Measurements from ENCODE around the gene ASIC2. TPM values are rescaled to one million over a fixed set of nuclear protein-coding genes. Genes with fewer than 3 reads are reported as not detected.

The ASIC2 gene
- total RNA-seq, 1 donor from 2014 or later = not detected

- H3K9me3 ChIP-seq = no peaks in the 10 kb centered on the region
- H3K4me3 ChIP-seq = no peak overlapping the region
- no peaks in the 10 kb centered on the region for H3K36me3 ChIP-seq
- TF ChIP-seq POLR2A (IDR thresholded peaks at IDR 0.05) (no peak), POLR2AphosphoS5 (IDR thresholded peaks at IDR 0.05; ENCODE audit: insufficient read depth in 1 of 2, low read depth in 1 of 2) (no peak), CTCF (IDR thresholded peaks at IDR 0.05) (no peak)
- H3K27me3 ChIP-seq = no peaks in the 10 kb centered on the region
- DNase-seq (ENCODE audit: extremely low spot score in 2 of 2) = no peak
- H3K4me1 ChIP-seq = no peaks in the 10 kb centered on the region
- H3K27ac ChIP-seq = no peak overlapping the region
- intact Hi-C loops (cut with DNase I) = no loop called here
Measured at GRCh38 chr17:33121272-33121671, 171.8 kb downstream of the ASIC2 start.

- DNase-seq (ENCODE audit: extremely low spot score in 2 of 2) = no peak
- TF ChIP-seq CTCF (IDR thresholded peaks at IDR 0.05) (no peak), POLR2A (IDR thresholded peaks at IDR 0.05) (no peak), POLR2AphosphoS5 (IDR thresholded peaks at IDR 0.05; ENCODE audit: insufficient read depth in 1 of 2, low read depth in 1 of 2) (no peak)
- H3K27ac ChIP-seq = no peak overlapping the region
- no peak overlapping the region for H3K4me3 ChIP-seq
- intact Hi-C loops (cut with DNase I) = no loop called here
- H3K9me3 ChIP-seq = no peaks in the 10 kb centered on the region
- no peaks in the 10 kb centered on the region for H3K27me3 ChIP-seq
- H3K36me3 ChIP-seq = no peaks in the 10 kb centered on the region
- H3K4me1 ChIP-seq = no peaks in the 10 kb centered on the region
Measured at GRCh38 chr17:33120103-33120502, 173.0 kb downstream of the ASIC2 start.

- intact Hi-C loops (cut with DNase I) = no loop called here
- no peaks in the 10 kb centered on the region for H3K36me3 ChIP-seq
- no peak overlapping the region for H3K27ac ChIP-seq
- no peaks in the 10 kb centered on the region for H3K4me1 ChIP-seq
- TF ChIP-seq POLR2AphosphoS5 (IDR thresholded peaks at IDR 0.05; ENCODE audit: insufficient read depth in 1 of 2, low read depth in 1 of 2) (no peak), POLR2A (IDR thresholded peaks at IDR 0.05) (no peak), CTCF (IDR thresholded peaks at IDR 0.05) (no peak)
- H3K4me3 ChIP-seq = no peak overlapping the region
- no peak for DNase-seq (ENCODE audit: extremely low spot score in 2 of 2)
- no peaks in the 10 kb centered on the region for H3K9me3 ChIP-seq
- no peaks in the 10 kb centered on the region for H3K27me3 ChIP-seq
Measured at GRCh38 chr17:33118391-33119075, 174.6 kb downstream of the ASIC2 start.

GRCh38 chr17:33116021-33116551 is 177.0 kb downstream of the ASIC2 start:
- H3K4me3 ChIP-seq = no peak overlapping the region
- TF ChIP-seq POLR2A (IDR thresholded peaks at IDR 0.05) = no peak
- TF ChIP-seq CTCF (IDR thresholded peaks at IDR 0.05) = no peak
- no peak for TF ChIP-seq POLR2AphosphoS5 (IDR thresholded peaks at IDR 0.05; ENCODE audit: insufficient read depth in 1 of 2, low read depth in 1 of 2)
- no peaks in the 10 kb centered on the region for H3K36me3 ChIP-seq
- H3K27ac ChIP-seq = no peak overlapping the region
- no peaks in the 10 kb centered on the region for H3K9me3 ChIP-seq
- no peaks in the 10 kb centered on the region for H3K27me3 ChIP-seq
- H3K4me1 ChIP-seq = no peaks in the 10 kb centered on the region
- intact Hi-C loops (cut with DNase I) = no loop called here
- DNase-seq (ENCODE audit: extremely low spot score in 2 of 2) = no peak

GRCh38 chr17:33115366-33115765 is 177.7 kb downstream of the ASIC2 start:
- intact Hi-C loops (cut with DNase I) = no loop called here
- no peaks in the 10 kb centered on the region for H3K36me3 ChIP-seq
- TF ChIP-seq CTCF (IDR thresholded peaks at IDR 0.05) (no peak), POLR2A (IDR thresholded peaks at IDR 0.05) (no peak), POLR2AphosphoS5 (IDR thresholded peaks at IDR 0.05; ENCODE audit: insufficient read depth in 1 of 2, low read depth in 1 of 2) (no peak)
- no peak overlapping the region for H3K4me3 ChIP-seq
- H3K27me3 ChIP-seq = no peaks in the 10 kb centered on the region
- H3K9me3 ChIP-seq = no peaks in the 10 kb centered on the region
- no peak for DNase-seq (ENCODE audit: extremely low spot score in 2 of 2)
- no peak overlapping the region for H3K27ac ChIP-seq
- no peaks in the 10 kb centered on the region for H3K4me1 ChIP-seq

Measured in vagina (tissue), 2 donors.